Body of pancreas (tissue), 4 donors: ENCODE results near the gene RAD51B. TPM values are rescaled to one million over a fixed set of nuclear protein-coding genes. Genes with fewer than 3 reads are reported as not detected.

Source experiments
- ATAC-seq: fragments of 150-250 bp; one replicate; pipeline ENCODE4 v1.9.1; 2016
- DNase-seq, 4 donors: peaks; one replicate each; pipeline ENCODE4 v3.0.0-alpha.2; 2019
- H3K27ac ChIP-seq, 4 donors: fragments of 200-600 bp; sonication (generic); 1 replicate in 3 of 4; 2 replicates in 1 of 4; pipeline versions ENCODE4 v1.5.1 to v1.6.1; 2016 to 2019; ENCODE audit warnings: mild to moderate bottlenecking in 1 of 4, mixed read lengths in 1 of 4, moderate library complexity in 1 of 4
- H3K27me3 ChIP-seq, 2 donors: fragments of 200-600 bp; sonication (generic); one replicate each; pipeline ENCODE4 v1.6.0; 2016; ENCODE audit warnings: mild to moderate bottlenecking in 1 of 2
- H3K36me3 ChIP-seq, 2 donors: fragments of 200-600 bp; sonication (generic); replicated peaks in 1 of 2; 2 replicates each; pipeline ENCODE4 v1.5.1; 2016; ENCODE audit warnings: low read depth in 2 of 2; ENCODE audit not compliant: insufficient read depth in 1 of 2
- H3K4me1 ChIP-seq: fragments of 200-600 bp; sonication (generic); one replicate; pipeline ENCODE4 v1.6.0; 2016
- H3K4me3 ChIP-seq, 2 donors: fragments of 200-600 bp; sonication (generic); 1 replicate in 1 of 2; 2 replicates in 1 of 2; pipeline ENCODE4 v1.5.1; 2016 to 2019
- H3K9me3 ChIP-seq, 3 donors: fragments of 200-600 bp; sonication (generic); 1 replicate in 2 of 3; 2 replicates in 1 of 3; pipeline ENCODE4 v1.5.1; 2016
- CTCF ChIP-seq, 7 experiments: fragments of 450-650 bp in 4 of 7; fragments of 200-600 bp in 3 of 7; sonication (generic) in 3 of 7; IDR thresholded peaks; one replicate each; pipeline ENCODE4 v1.5.1; 2016 to 2019; ENCODE audit warnings: antibody characterized with exemption in 7 of 7
- POLR2A ChIP-seq, 3 donors: fragments of 450-650 bp; IDR thresholded peaks; one replicate each; pipeline ENCODE4 v1.6.1; 2016; ENCODE audit warnings: antibody characterized with exemption in 3 of 3, mild to moderate bottlenecking in 2 of 3
- WGBS, 2 donors: methylation state at CpG; one replicate each; pipeline ENCODE4 v1.1.5; 2017; 5-methylcytosine and 5-hydroxymethylcytosine counted together
- intact Hi-C: fragments of 100-400 bp; cut with DNase I; formaldehyde crosslinking; loops from one replicate; pipeline ENCODE4 v1.15.1; 2023
- total RNA-seq, 2 donors: library from RNA; depleted of rRNA; stranded (reverse); fragments of >200 nt; gene quantifications; one replicate each; pipeline ENCODE4 v1.1.0, GENCODE V29; 2016

RAD51B gene
- total RNA-seq, 2 donors from 2014 or later, result 12.2 to 29.6 TPM

- intact Hi-C loops, result no loop called here
- H3K4me3 ChIP-seq, result no peak overlapping the region
- ATAC-seq (no peak), DNase-seq (no peak)
- WGBS, 2 donors, result 66 to 80% methylated on average over 5 of the region's 5 CpGs
- TF ChIP-seq POLR2A (IDR thresholded peaks at IDR 0.05) (no peak), CTCF (IDR thresholded peaks at IDR 0.05) (peak in 1 of 7 experiments; percentile 10)
- no peaks in the 10 kb centered on the region for H3K9me3 ChIP-seq
- peak overlapping the region in 3 of 4 donors; percentile 32 to 48 (median 35) for H3K27ac ChIP-seq
- peaks cover 55% of the 10 kb centered on the region for H3K4me1 ChIP-seq
- H3K36me3 ChIP-seq, result no peaks in the 10 kb centered on the region
- no peaks in the 10 kb centered on the region for H3K27me3 ChIP-seq
Measured at GRCh38 chr14:68673464-68673863, 853.9 kb downstream of the RAD51B start.

- H3K27me3 ChIP-seq, result no peaks in the 10 kb centered on the region
- no peaks in the 10 kb centered on the region for H3K9me3 ChIP-seq
- TF ChIP-seq POLR2A (IDR thresholded peaks at IDR 0.05), result no peak
- no peak for TF ChIP-seq CTCF (IDR thresholded peaks at IDR 0.05)
- intact Hi-C loops, result no loop called here
- no peak for ATAC-seq
- peaks cover 60% of the 10 kb centered on the region for H3K4me1 ChIP-seq
- DNase-seq, result no peak
- WGBS, 2 donors, result 79 to 81% methylated on average over 5 of the region's 5 CpGs
- no peak overlapping the region for H3K4me3 ChIP-seq
- no peaks in the 10 kb centered on the region for H3K36me3 ChIP-seq
- H3K27ac ChIP-seq, result peak overlapping the region in 1 of 4 donors; percentile 41
Measured at GRCh38 chr14:68674538-68675232, 855.1 kb downstream of the RAD51B start.

GRCh38 chr14:68675233-68675577, 855.6 kb downstream of the RAD51B start:
- intact Hi-C loops, result no loop called here
- H3K4me1 ChIP-seq, result peaks cover 60% of the 10 kb centered on the region

GRCh38 chr14:68676511-68676943, 856.9 kb downstream of the RAD51B start:
- H3K27ac ChIP-seq, result no peak overlapping the region
- ATAC-seq (no peak), DNase-seq (no peak)
- no peaks in the 10 kb centered on the region for H3K36me3 ChIP-seq
- TF ChIP-seq CTCF (IDR thresholded peaks at IDR 0.05) (no peak), POLR2A (IDR thresholded peaks at IDR 0.05) (no peak)
- 58 to 82% methylated on average over 3 to 11 of the region's 11 CpGs for WGBS, 2 donors
- H3K4me3 ChIP-seq, result no peak overlapping the region
- peaks cover 52% of the 10 kb centered on the region for H3K4me1 ChIP-seq
- no peaks in the 10 kb centered on the region for H3K27me3 ChIP-seq
- intact Hi-C loops, result no loop called here
- H3K9me3 ChIP-seq, result no peaks in the 10 kb centered on the region

More at GRCh38 chr14:68675233-68675577, 855.6 kb downstream of the RAD51B start:
- DNase-seq, result no peak
- WGBS, 2 donors, result 80 to 100% methylated on average over 1 of the region's 1 CpG
- Histone ChIP-seq H3K9me3 (no peaks in the 10 kb centered on the region), H3K27ac (peak overlapping the region in 1 of 4 donors; percentile 41), H3K4me3 (no peak overlapping the region), H3K27me3 (no peaks in the 10 kb centered on the region), H3K36me3 (no peaks in the 10 kb centered on the region)
- no peak for ATAC-seq
- TF ChIP-seq POLR2A (IDR thresholded peaks at IDR 0.05), result no peak
- TF ChIP-seq CTCF (IDR thresholded peaks at IDR 0.05), result no peak

- no peak for TF ChIP-seq POLR2A (IDR thresholded peaks at IDR 0.05)
- TF ChIP-seq CTCF (IDR thresholded peaks at IDR 0.05), result no peak
- H3K4me3 ChIP-seq, result no peak overlapping the region
- intact Hi-C loops, result no loop called here
- DNase-seq (no peak), ATAC-seq (no peak)
- no peaks in the 10 kb centered on the region for H3K36me3 ChIP-seq
- H3K4me1 ChIP-seq, result peaks cover 42% of the 10 kb centered on the region
- H3K9me3 ChIP-seq, result no peaks in the 10 kb centered on the region
- no peaks in the 10 kb centered on the region for H3K27me3 ChIP-seq
- peak overlapping the region in 1 of 4 donors; percentile 12 for H3K27ac ChIP-seq
- 86 to 87% methylated on average over 7 of the region's 7 CpGs for WGBS, 2 donors
Measured at GRCh38 chr14:68677476-68677875, 857.9 kb downstream of the RAD51B start.
